OCI-LY7 (cell line): ENCODE measurements around the gene CEP95. TPM values are rescaled to one million over a fixed set of nuclear protein-coding genes. Genes with fewer than 3 reads are reported as not detected.

Experiments
- BruUV-seq: library from RNA; stranded (reverse); fragments of 400-500 nt; replicated peaks from 2 replicates; lab custom pipeline; 2021; lab: Mats Ljungman, UMichigan
- CTCF ChIA-PET: fragments of 300-600 bp; sonication (Branson Sonifier 250); formaldehyde crosslinking; loops from one replicate; lab custom pipeline; 2022; ENCODE audit warnings: antibody characterized with exemption; ENCODE audit not compliant: unreplicated experiment; lab: Charles Lee
- POLR2A ChIA-PET: fragments of 300-600 bp; sonication (Branson Sonifier 250); formaldehyde crosslinking; loops from one replicate; lab custom pipeline; 2022; ENCODE audit warnings: antibody characterized with exemption; lab: Charles Lee
- DNase-seq: peaks from one replicate; pipeline ENCODE4 v3.0.0-alpha.2; 2015; ENCODE audit warnings: low spot score
- H2AFZ ChIP-seq: fragments of 200-600 bp; sonication (generic), shearing (Covaris generic); 2 replicates; pipeline ENCODE4 v1.6.1; 2014; ENCODE audit warnings: mild to moderate bottlenecking, antibody characterized with exemption, low read length, moderate library complexity
- H3K27ac ChIP-seq: fragments of 200-600 bp; sonication (generic); 2 replicates; pipeline ENCODE4 v1.5.1; 2014; ENCODE audit warnings: mixed run types, low read depth, mild to moderate bottlenecking, moderate library complexity, low read length, inconsistent platforms; ENCODE audit not compliant: poor library complexity, severe bottlenecking
- H3K36me3 ChIP-seq: fragments of 200-600 bp; sonication (generic); 2 replicates; pipeline ENCODE4 v1.6.1; 2014; ENCODE audit warnings: mild to moderate bottlenecking, antibody characterized with exemption, low read length, moderate library complexity, mixed read lengths; ENCODE audit not compliant: insufficient read depth
- H3K4me1 ChIP-seq: fragments of 200-600 bp; sonication (generic); 2 replicates; pipeline ENCODE4 v1.5.1; 2014; ENCODE audit warnings: mild to moderate bottlenecking, low read length; ENCODE audit not compliant: insufficient read depth, poor library complexity, severe bottlenecking
- H3K4me2 ChIP-seq: fragments of 200-600 bp; sonication (generic); 2 replicates; pipeline ENCODE4 v1.6.1; 2014; ENCODE audit warnings: mild to moderate bottlenecking, low read length
- H3K4me3 ChIP-seq: fragments of 200-600 bp; sonication (generic); 2 replicates; pipeline ENCODE4 v1.5.1; 2014; ENCODE audit warnings: mild to moderate bottlenecking, low read depth, low read length; ENCODE audit not compliant: poor library complexity, severe bottlenecking
- H3K79me2 ChIP-seq: fragments of 200-600 bp; sonication (generic); 2 replicates; pipeline ENCODE4 v1.6.1; 2016; ENCODE audit warnings: low read depth, mild to moderate bottlenecking, low read length, moderate library complexity, mixed read lengths; ENCODE audit not compliant: insufficient read depth
- H3K9me2 ChIP-seq: fragments of 200-600 bp; sonication (generic); 2 replicates; pipeline ENCODE4 v1.6.1; 2016; ENCODE audit warnings: mild to moderate bottlenecking, low read length, mixed read lengths; ENCODE audit not compliant: insufficient read depth
- H3K9me3 ChIP-seq: fragments of 200-600 bp; sonication (generic); 2 replicates; pipeline ENCODE4 v1.6.1; 2014; ENCODE audit warnings: mild to moderate bottlenecking, mixed run types, low read length, mixed read lengths
- H4K20me1 ChIP-seq: fragments of 200-600 bp; sonication (generic); 2 replicates; pipeline ENCODE4 v1.6.1; 2014; ENCODE audit warnings: mild to moderate bottlenecking, antibody characterized with exemption, low read length, moderate library complexity, mixed read lengths; ENCODE audit not compliant: insufficient read depth
- EZH2phosphoT487 ChIP-seq: fragments of 200-600 bp; sonication (generic); IDR thresholded peaks from 2 replicates; pipeline ENCODE4 v1.6.1; 2018; ENCODE audit warnings: low read depth, borderline replicate concordance, mild to moderate bottlenecking, mixed run types, antibody characterized with exemption, low read length, moderate library complexity, mixed read lengths
- intact Hi-C: fragments of 100-400 bp; cut with micrococcal nuclease; formaldehyde crosslinking; loops from one replicate; pipeline ENCODE4 v1.10.0; 2022; ENCODE audit not compliant: unreplicated experiment
- total RNA-seq, 2 experiments: library from RNA; depleted of rRNA in 1 of 2; stranded (reverse); fragments of >200 nt in 1 of 2; shearing (Covaris generic) in 1 of 2; gene quantifications; 2 replicates each; pipeline ENCODE4 v1.2.3, GENCODE V29; 2014 to 2022
- TF ChIP-seq, protein P1 (sequence below): fragments of 200-600 bp; sonication (generic); conservative IDR thresholded peaks from 2 replicates; pipeline ENCODE4 v1.5.1; 2014; ENCODE audit warnings: mild to moderate bottlenecking, antibody characterized with exemption, low read length, moderate library complexity, mixed read lengths

CEP95 gene
- total RNA-seq, 2 experiments from 2014 or later, result 62.7 to 89.6 TPM

DNA sequence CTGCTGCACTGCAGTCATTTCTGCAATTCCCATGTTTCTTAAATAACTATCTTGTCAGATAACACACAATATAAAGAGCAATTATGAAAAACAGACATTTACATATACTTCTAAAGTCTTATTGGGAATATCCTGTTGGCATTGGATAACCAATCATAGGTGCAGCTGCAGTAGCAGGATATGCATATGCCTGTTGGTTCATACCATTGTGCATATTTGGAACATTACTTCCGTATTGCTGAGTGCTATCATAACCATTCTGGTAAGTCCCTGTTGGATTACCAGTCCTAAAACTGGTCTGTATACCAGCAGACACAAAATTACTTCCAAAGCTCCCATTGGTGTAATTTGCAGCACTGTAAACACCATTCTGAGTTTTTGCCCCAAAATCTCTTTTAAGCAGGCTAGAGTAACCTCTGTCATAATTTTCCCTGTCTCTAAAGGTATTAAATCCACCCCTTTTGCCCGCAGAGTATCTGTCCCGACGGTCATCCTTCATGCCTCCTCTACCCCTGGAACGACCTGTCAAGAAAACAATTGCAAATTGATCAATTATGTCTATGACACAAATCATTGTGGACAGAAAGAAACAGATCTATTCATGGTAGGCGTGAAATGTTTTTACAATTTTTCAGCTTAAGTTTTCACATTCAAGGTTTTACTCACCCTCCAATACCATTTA lies 6.8 kb upstream of the CEP95 start:
- TSS peak; percentile 13 for BruUV-seq
- H3K9me3 ChIP-seq, result no peaks in the 10 kb centered on the region
- H3K36me3 ChIP-seq, result peaks cover 76% of the 10 kb centered on the region
- TF ChIP-seq, protein P1, sequence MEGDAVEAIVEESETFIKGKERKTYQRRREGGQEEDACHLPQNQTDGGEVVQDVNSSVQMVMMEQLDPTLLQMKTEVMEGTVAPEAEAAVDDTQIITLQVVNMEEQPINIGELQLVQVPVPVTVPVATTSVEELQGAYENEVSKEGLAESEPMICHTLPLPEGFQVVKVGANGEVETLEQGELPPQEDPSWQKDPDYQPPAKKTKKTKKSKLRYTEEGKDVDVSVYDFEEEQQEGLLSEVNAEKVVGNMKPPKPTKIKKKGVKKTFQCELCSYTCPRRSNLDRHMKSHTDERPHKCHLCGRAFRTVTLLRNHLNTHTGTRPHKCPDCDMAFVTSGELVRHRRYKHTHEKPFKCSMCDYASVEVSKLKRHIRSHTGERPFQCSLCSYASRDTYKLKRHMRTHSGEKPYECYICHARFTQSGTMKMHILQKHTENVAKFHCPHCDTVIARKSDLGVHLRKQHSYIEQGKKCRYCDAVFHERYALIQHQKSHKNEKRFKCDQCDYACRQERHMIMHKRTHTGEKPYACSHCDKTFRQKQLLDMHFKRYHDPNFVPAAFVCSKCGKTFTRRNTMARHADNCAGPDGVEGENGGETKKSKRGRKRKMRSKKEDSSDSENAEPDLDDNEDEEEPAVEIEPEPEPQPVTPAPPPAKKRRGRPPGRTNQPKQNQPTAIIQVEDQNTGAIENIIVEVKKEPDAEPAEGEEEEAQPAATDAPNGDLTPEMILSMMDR, result no peak
- TF ChIP-seq EZH2phosphoT487, result no peak
- H3K9me2 ChIP-seq, result no peaks in the 10 kb centered on the region
- H4K20me1 ChIP-seq, result peaks cover 52% of the 10 kb centered on the region
- intact Hi-C loops, result loop anchor here (5.0 kb wide), 1 partner anchor 573 kb away; no protein-coding TSS in a partner anchor
- CTCF ChIA-PET, result no interaction called here
- H3K4me1 ChIP-seq, result peaks cover 72% of the 10 kb centered on the region
- POLR2A ChIA-PET, result interaction anchor here (0.7 kb wide), 1 partner anchor 9 kb away, joined by 3 read pairs; no protein-coding TSS in a partner anchor
- peaks cover 80% of the 10 kb centered on the region for H3K79me2 ChIP-seq
- no peak overlapping the region for H3K4me3 ChIP-seq
- H3K4me2 ChIP-seq, result peak overlapping the region; percentile 76
- peak overlapping the region; percentile 26 for H3K27ac ChIP-seq
- no peak overlapping the region for H2AFZ ChIP-seq
- peak; percentile 31 for DNase-seq

DNA sequence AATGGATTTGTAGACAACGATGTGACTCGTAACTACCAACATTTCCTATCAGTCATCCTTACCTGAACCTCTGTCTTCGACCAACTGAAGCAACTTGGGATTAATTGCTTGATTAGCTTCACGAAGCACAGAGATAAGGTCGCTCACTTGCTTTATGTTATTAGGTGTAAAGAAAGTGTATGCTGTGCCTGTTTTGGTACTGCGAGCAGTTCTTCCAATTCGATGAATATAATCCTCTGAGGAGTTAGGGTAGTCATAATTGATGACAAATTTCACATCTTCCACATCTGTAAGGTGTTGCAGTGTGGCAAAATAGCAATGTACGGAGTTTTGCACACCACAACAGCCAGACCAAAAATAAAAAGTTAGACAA lies 6.3 kb upstream of the CEP95 start:
- intact Hi-C loops, result no loop called here
- Histone ChIP-seq H3K4me2 (0 out of 2 replicates have a peak overlapping the region, but pooled peaks have one; percentile 76), H3K27ac (peak overlapping the region; percentile 26), H3K4me1 (peaks cover 72% of the 10 kb centered on the region), H3K9me2 (no peaks in the 10 kb centered on the region), H3K9me3 (no peaks in the 10 kb centered on the region), H2AFZ (no peak overlapping the region), H3K79me2 (peaks cover 80% of the 10 kb centered on the region), H3K4me3 (no peak overlapping the region), H4K20me1 (peaks cover 55% of the 10 kb centered on the region), H3K36me3 (peaks cover 81% of the 10 kb centered on the region)
- CTCF ChIA-PET, result no interaction called here
- no TSS peak for BruUV-seq
- DNase-seq, result no peak
- no peak for TF ChIP-seq EZH2phosphoT487
- TF ChIP-seq, protein P1, result no peak
- POLR2A ChIA-PET, result interaction anchor here (0.7 kb wide), 1 partner anchor 10 kb away, joined by 3 read pairs; no protein-coding TSS in a partner anchor
